Adrenal gland (tissue), 12 donors: ENCODE results near the gene PWWP2B. TPM values are rescaled to one million over a fixed set of nuclear protein-coding genes. Genes with fewer than 3 reads are reported as not detected.

Experiments
- DNase-seq, 7 donors: peaks; one replicate each; pipeline ENCODE4 v3.0.0-alpha.2; 2019 to 2020
- H3K27ac ChIP-seq, 5 donors: fragments of 200-600 bp; sonication (generic) in 4 of 5; 1 replicate in 3 of 5; 2 replicates in 2 of 5; pipeline versions ENCODE4 v1.5.1 to v1.8.0; 2016 to 2020; ENCODE audit warnings: mild to moderate bottlenecking in 1 of 5
- H3K27me3 ChIP-seq: fragments of 200-600 bp; 2 replicates; pipeline ENCODE4 v1.8.0; 2021
- H3K36me3 ChIP-seq, 2 donors: fragments of 200-600 bp; replicated peaks in 1 of 2; 1 replicate in 1 of 2; 2 replicates in 1 of 2; pipeline versions ENCODE4 v1.5.1 to v1.8.0; 2018 to 2022
- H3K4me1 ChIP-seq, 2 donors: fragments of 200-600 bp; replicated peaks in 1 of 2; 1 replicate in 1 of 2; 2 replicates in 1 of 2; pipeline versions ENCODE4 v1.5.1 to v1.8.0; 2018 to 2021
- H3K4me3 ChIP-seq, 4 donors: fragments of 200-600 bp; sonication (generic) in 3 of 4; one replicate each; pipeline ENCODE4 v1.5.1; 2016 to 2018
- H3K9me3 ChIP-seq, 3 donors: fragments of 200-600 bp; sonication (generic) in 1 of 3; replicated peaks in 1 of 3; 1 replicate in 2 of 3; 2 replicates in 1 of 3; pipeline versions ENCODE4 v1.5.1 to v1.8.0; 2016 to 2021
- CTCF ChIP-seq, 6 experiments: fragments of 450-650 bp in 4 of 6; fragments of 200-600 bp in 2 of 6; sonication (generic) in 1 of 6; IDR thresholded peaks; 1 replicate in 5 of 6; 2 replicates in 1 of 6; pipeline versions ENCODE4 v1.5.1 to v1.8.0; 2016 to 2021; ENCODE audit warnings: antibody characterized with exemption in 6 of 6, mild to moderate bottlenecking in 2 of 6, moderate library complexity in 1 of 6
- POLR2A ChIP-seq, 2 donors: fragments of 450-650 bp; IDR thresholded peaks; one replicate each; pipeline ENCODE4 v1.6.1; 2017; ENCODE audit warnings: antibody characterized with exemption in 2 of 2, mild to moderate bottlenecking in 2 of 2, moderate library complexity in 1 of 2
- WGBS, 4 donors: extraction: QIAGEN DNeasy Blood & Tissue Kit in 2 of 4; methylation state at CpG; one replicate each; pipeline versions ENCODE4 v1.1.5 to v1.1.7; 2013 to 2017; 5-methylcytosine and 5-hydroxymethylcytosine counted together
- intact Hi-C, 2 donors: fragments of 100-400 bp; cut with DNase I; formaldehyde crosslinking; loops; one replicate each; pipeline versions ENCODE4 v1.14.1 to v1.15.0; 2022 to 2023
- polyA plus RNA-seq, 3 donors: library from polyadenylated mRNA; stranded (reverse); fragments of 200-250 nt in 2 of 3; fragments of 350-450 nt in 1 of 3; fragmentation: Illumina TruSeq in 1 of 3; extraction: RNeasy Lipid Tissue Mini Kit (QIAGEN cat#74804) in 1 of 3; gene quantifications; one replicate each; pipeline ENCODE4 v1.2.3, GENCODE V29; 2013 to 2014
- total RNA-seq, 9 donors: library from RNA; depleted of rRNA in 4 of 9; stranded (reverse); fragments of >200 nt in 4 of 9; fragments of 120-200 nt in 1 of 9; fragmentation: NEBNext Ultra II Directional in 1 of 9; extraction: Animal tissue kit (Norgen Biotek cat#: 25700) in 1 of 9; gene quantifications; one replicate each; pipeline versions ENCODE4 v1.1.0 to v1.2.4, GENCODE V29; 2013 to 2023
- donor health status: healthy with polysubstance abuse.
- donor health status: Bipolar disorder and iron deficiency.
- donor health status: DM: yes; HTN: yes; CAD: no.
- donor health status: DM: no; HTN: no; CAD: no.
- donor health status: DM: no; HTN: no; CAD: no.
- donor health status: DM: yes; HTN: yes; CAD: no.

Gene PWWP2B
- total and polyA plus RNA-seq, 12 donors: 3.4 to 75.3 (median 40.7) TPM

- WGBS, 4 donors: 39 to 68% (median 52%) methylated on average over 2 to 12 of the region's 12 CpGs; no CpG with 5 or more reads in 1 of the 4 donors
- H3K4me1 ChIP-seq: peaks cover 62 to 86% of the 10 kb centered on the region in 2 donors
- TF ChIP-seq POLR2A (IDR thresholded peaks at IDR 0.05) (peak; percentile 21 to 63), CTCF (IDR thresholded peaks at IDR 0.05) (no peak)
- peak; percentile 91 to 98 (median 97) for DNase-seq
- H3K4me3 ChIP-seq: peak overlapping the region in 1 of 4 donors; percentile 46
- H3K27me3 ChIP-seq: no peaks in the 10 kb centered on the region
- no peaks in the 10 kb centered on the region for H3K9me3 ChIP-seq
- intact Hi-C loops: no loop called here
- peak overlapping the region; percentile 86 to 98 (median 92) for H3K27ac ChIP-seq
- H3K36me3 ChIP-seq: peaks cover 0 to 22% of the 10 kb centered on the region in 2 donors
These were observed 10.3 kb downstream of the PWWP2B start for GRCh38 chr10:132407243-132407746.

GRCh38 chr10:132407846-132408278 is 10.9 kb downstream of the PWWP2B start:
- TF ChIP-seq CTCF (IDR thresholded peaks at IDR 0.05): peak in 2 of 6 experiments; percentile 10 to 25
- TF ChIP-seq POLR2A (IDR thresholded peaks at IDR 0.05): peak in 1 of 2 donors; percentile 57
- Histone ChIP-seq H3K4me1 (peaks cover 67 to 86% of the 10 kb centered on the region in 2 donors), H3K4me3 (peak overlapping the region in 1 of 4 donors; percentile 46), H3K36me3 (peaks cover 0 to 22% of the 10 kb centered on the region in 2 donors), H3K9me3 (no peaks in the 10 kb centered on the region), H3K27ac (peak overlapping the region; percentile 86 to 98 (median 92)), H3K27me3 (no peaks in the 10 kb centered on the region)
- peak; percentile 76 to 90 (median 87) for DNase-seq
- intact Hi-C loops: no loop called here
- 0 to 12% (median 3%) methylated on average over 1 to 17 of the region's 17 CpGs for WGBS, 4 donors

GRCh38 chr10:132408367-132408781 is 11.4 kb downstream of the PWWP2B start:
- H3K27ac ChIP-seq: peak overlapping the region; percentile 86 to 98 (median 92)
- TF ChIP-seq CTCF (IDR thresholded peaks at IDR 0.05) (peak in 1 of 6 experiments; percentile 1), POLR2A (IDR thresholded peaks at IDR 0.05) (no peak)
- H3K9me3 ChIP-seq: no peaks in the 10 kb centered on the region
- peak in 5 of 7 donors; percentile 70 to 78 (median 73) for DNase-seq
- peak overlapping the region in 1 of 4 donors; percentile 46 for H3K4me3 ChIP-seq
- intact Hi-C loops: no loop called here
- H3K4me1 ChIP-seq: peaks cover 69 to 87% of the 10 kb centered on the region in 2 donors
- H3K36me3 ChIP-seq: peaks cover 0 to 22% of the 10 kb centered on the region in 2 donors
- WGBS, 4 donors: 0 to 29% (median 18%) methylated on average over 5 to 20 of the region's 20 CpGs
- H3K27me3 ChIP-seq: no peaks in the 10 kb centered on the region

- DNase-seq: peak in 5 of 7 donors; percentile 54 to 73 (median 71)
- 28 to 49% (median 41%) methylated on average over 7 to 27 of the region's 27 CpGs for WGBS, 4 donors
- Histone ChIP-seq H3K27ac (peak overlapping the region; percentile 29 to 98 (median 92)), H3K4me1 (peaks cover 76 to 91% of the 10 kb centered on the region in 2 donors), H3K27me3 (no peaks in the 10 kb centered on the region), H3K9me3 (no peaks in the 10 kb centered on the region), H3K4me3 (peak overlapping the region in 1 of 4 donors; percentile 46), H3K36me3 (peaks cover 0 to 22% of the 10 kb centered on the region in 2 donors)
- intact Hi-C loops: no loop called here
- no peak for TF ChIP-seq CTCF (IDR thresholded peaks at IDR 0.05)
- TF ChIP-seq POLR2A (IDR thresholded peaks at IDR 0.05): no peak
These were observed 12.0 kb downstream of the PWWP2B start for GRCh38 chr10:132408823-132409666.
